DND-41 (cell line): ENCODE data around the gene TP63.

Experiments used
- ATAC-seq: fragments of 200-7000 bp; cut with Tn5 transposase; 3 replicates; pipeline ENCODE4 v1.9.1; 2021; ENCODE audit warnings: low read depth; ENCODE audit not compliant: insufficient read depth
- DNase-seq: peaks from one replicate; pipeline ENCODE4 v3.0.0-alpha.2; 2020
- H2AFZ ChIP-seq: 2 replicates; pipeline ENCODE4 v1.6.0; 2012; ENCODE audit warnings: low read depth, low read length
- H3K27ac ChIP-seq: 2 replicates; pipeline ENCODE4 v1.5.1; 2012; ENCODE audit warnings: low read length, inconsistent platforms
- H3K27me3 ChIP-seq: fragments of 200-600 bp; sonication (generic); 2 replicates; pipeline ENCODE4 v1.6.0; 2012; ENCODE audit warnings: low read length, mild to moderate bottlenecking, inconsistent platforms; ENCODE audit not compliant: insufficient read depth, poor library complexity
- H3K36me3 ChIP-seq: 2 replicates; pipeline ENCODE4 v1.5.1; 2012; ENCODE audit warnings: low read length, inconsistent platforms; ENCODE audit not compliant: insufficient read depth
- H3K4me1 ChIP-seq: 2 replicates; pipeline ENCODE4 v1.5.1; 2012; ENCODE audit warnings: mild to moderate bottlenecking, low read length; ENCODE audit not compliant: insufficient read depth
- H3K4me2 ChIP-seq: 2 replicates; pipeline ENCODE4 v1.6.0; 2012; ENCODE audit warnings: mild to moderate bottlenecking, moderate library complexity, low read length, inconsistent platforms; ENCODE audit not compliant: insufficient read depth
- H3K4me3 ChIP-seq, 2 experiments: fragments of 200-600 bp in 1 of 2; shearing (Covaris generic) in 1 of 2; 2 replicates each; pipeline ENCODE4 v1.5.1; 2012 to 2016; ENCODE audit warnings: inconsistent platforms in 2 of 2, low read length in 2 of 2, mild to moderate bottlenecking in 2 of 2, low read depth in 1 of 2, moderate library complexity in 1 of 2
- H3K79me2 ChIP-seq: 2 replicates; pipeline ENCODE4 v1.6.0; 2012; ENCODE audit warnings: low read length, inconsistent platforms; ENCODE audit not compliant: insufficient read depth
- H3K9ac ChIP-seq: 2 replicates; pipeline ENCODE4 v1.6.0; 2012; ENCODE audit warnings: low read depth, mild to moderate bottlenecking, inconsistent platforms, low read length, moderate library complexity
- H3K9me3 ChIP-seq: 2 replicates; pipeline ENCODE4 v1.5.1; 2012; ENCODE audit warnings: low read length, moderate library complexity, mild to moderate bottlenecking, inconsistent platforms; ENCODE audit not compliant: insufficient read depth, severe bottlenecking
- H4K20me1 ChIP-seq: 2 replicates; pipeline ENCODE4 v1.6.0; 2012; ENCODE audit warnings: low read length; ENCODE audit not compliant: insufficient read depth
- EZH2 ChIP-seq: IDR thresholded peaks from 3 replicates; pipeline ENCODE4 v1.6.1; 2012; ENCODE audit warnings: borderline replicate concordance, low read depth, mild to moderate bottlenecking, moderate library complexity, low read length, inconsistent platforms; ENCODE audit not compliant: severe bottlenecking
- TF ChIP-seq, protein P1 (sequence below): IDR thresholded peaks from 2 replicates; pipeline ENCODE4 v1.5.1; 2012; ENCODE audit warnings: borderline replicate concordance, low read length, moderate library complexity, mild to moderate bottlenecking; ENCODE audit not compliant: poor library complexity, severe bottlenecking; ENCODE audit errors: extremely low read depth

The TP63 gene

DNA sequence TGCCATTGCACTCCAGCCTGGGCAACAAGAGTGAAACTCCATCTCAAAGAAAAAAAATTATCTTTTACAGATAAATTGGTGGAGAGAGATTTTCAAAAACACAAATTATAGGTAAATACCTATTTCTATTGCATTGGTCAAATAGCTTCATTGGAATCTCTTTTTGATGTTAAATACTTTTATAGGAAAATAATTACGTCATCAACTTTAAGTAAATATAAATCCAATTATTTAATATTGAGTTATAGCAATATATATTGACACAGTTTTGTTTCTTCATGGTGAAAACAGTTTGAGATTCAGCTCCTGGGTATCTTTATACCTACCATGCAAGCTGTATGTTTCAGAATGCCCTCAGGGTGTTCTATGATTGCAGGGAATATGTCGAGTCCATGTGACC is 172.1 kb downstream of the TP63 start:
- H3K4me2 ChIP-seq, result no peak overlapping the region
- no peaks in the 10 kb centered on the region for H4K20me1 ChIP-seq
- no peak for TF ChIP-seq EZH2
- TF ChIP-seq, protein P1, sequence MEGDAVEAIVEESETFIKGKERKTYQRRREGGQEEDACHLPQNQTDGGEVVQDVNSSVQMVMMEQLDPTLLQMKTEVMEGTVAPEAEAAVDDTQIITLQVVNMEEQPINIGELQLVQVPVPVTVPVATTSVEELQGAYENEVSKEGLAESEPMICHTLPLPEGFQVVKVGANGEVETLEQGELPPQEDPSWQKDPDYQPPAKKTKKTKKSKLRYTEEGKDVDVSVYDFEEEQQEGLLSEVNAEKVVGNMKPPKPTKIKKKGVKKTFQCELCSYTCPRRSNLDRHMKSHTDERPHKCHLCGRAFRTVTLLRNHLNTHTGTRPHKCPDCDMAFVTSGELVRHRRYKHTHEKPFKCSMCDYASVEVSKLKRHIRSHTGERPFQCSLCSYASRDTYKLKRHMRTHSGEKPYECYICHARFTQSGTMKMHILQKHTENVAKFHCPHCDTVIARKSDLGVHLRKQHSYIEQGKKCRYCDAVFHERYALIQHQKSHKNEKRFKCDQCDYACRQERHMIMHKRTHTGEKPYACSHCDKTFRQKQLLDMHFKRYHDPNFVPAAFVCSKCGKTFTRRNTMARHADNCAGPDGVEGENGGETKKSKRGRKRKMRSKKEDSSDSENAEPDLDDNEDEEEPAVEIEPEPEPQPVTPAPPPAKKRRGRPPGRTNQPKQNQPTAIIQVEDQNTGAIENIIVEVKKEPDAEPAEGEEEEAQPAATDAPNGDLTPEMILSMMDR, result no peak
- no peak overlapping the region for H3K9ac ChIP-seq
- H3K27me3 ChIP-seq, result no peaks in the 10 kb centered on the region
- no peaks in the 10 kb centered on the region for H3K79me2 ChIP-seq
- no peak overlapping the region for H3K27ac ChIP-seq
- no peaks in the 10 kb centered on the region for H3K9me3 ChIP-seq
- ATAC-seq (no peak), DNase-seq (no peak)
- H3K36me3 ChIP-seq, result no peaks in the 10 kb centered on the region
- H3K4me1 ChIP-seq, result no peaks in the 10 kb centered on the region
- H3K4me3 ChIP-seq, result no peak overlapping the region
- no peak overlapping the region for H2AFZ ChIP-seq

DNA sequence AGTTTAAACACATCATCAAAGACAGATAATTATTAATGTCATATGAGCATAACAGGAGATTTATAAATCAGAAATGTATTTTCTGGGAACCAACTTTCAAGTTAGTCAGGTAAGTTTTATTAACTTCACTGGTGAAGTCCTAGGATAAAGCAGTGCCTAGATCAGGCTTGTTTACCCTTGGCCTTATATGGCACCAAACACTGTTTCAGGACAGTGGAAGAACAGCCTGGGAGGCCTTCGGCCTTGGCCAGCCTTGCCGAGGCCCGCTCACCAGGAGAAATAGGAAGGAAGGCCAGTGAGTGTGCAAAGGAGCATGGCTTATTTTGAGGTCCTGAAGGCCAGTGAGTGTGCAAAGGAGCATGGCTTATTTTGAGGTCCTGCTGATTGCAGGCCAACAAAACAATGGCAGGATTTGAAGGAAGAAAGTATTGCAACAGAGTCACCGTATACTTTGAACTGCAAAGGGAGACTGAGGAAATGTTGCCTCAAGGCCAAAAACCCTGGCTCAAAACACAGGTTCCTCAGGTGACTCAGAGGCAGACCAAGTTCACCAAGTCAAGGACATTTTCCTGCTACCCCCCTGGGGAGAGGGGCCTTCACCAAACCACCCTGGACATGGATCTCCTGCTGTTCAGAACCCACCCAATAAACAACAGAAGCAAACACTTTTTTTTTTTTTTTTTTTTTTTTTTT is 174.3 kb downstream of the TP63 start:
- Histone ChIP-seq H2AFZ (no peak overlapping the region), H3K27ac (no peak overlapping the region), H3K9ac (no peak overlapping the region), H3K9me3 (no peaks in the 10 kb centered on the region), H4K20me1 (no peaks in the 10 kb centered on the region), H3K4me1 (no peaks in the 10 kb centered on the region), H3K27me3 (no peaks in the 10 kb centered on the region), H3K79me2 (no peaks in the 10 kb centered on the region), H3K4me2 (no peak overlapping the region), H3K4me3 (no peak overlapping the region), H3K36me3 (no peaks in the 10 kb centered on the region)
- ATAC-seq (no peak), DNase-seq (no peak)
- TF ChIP-seq, protein P1, result no peak
- no peak for TF ChIP-seq EZH2

DNA sequence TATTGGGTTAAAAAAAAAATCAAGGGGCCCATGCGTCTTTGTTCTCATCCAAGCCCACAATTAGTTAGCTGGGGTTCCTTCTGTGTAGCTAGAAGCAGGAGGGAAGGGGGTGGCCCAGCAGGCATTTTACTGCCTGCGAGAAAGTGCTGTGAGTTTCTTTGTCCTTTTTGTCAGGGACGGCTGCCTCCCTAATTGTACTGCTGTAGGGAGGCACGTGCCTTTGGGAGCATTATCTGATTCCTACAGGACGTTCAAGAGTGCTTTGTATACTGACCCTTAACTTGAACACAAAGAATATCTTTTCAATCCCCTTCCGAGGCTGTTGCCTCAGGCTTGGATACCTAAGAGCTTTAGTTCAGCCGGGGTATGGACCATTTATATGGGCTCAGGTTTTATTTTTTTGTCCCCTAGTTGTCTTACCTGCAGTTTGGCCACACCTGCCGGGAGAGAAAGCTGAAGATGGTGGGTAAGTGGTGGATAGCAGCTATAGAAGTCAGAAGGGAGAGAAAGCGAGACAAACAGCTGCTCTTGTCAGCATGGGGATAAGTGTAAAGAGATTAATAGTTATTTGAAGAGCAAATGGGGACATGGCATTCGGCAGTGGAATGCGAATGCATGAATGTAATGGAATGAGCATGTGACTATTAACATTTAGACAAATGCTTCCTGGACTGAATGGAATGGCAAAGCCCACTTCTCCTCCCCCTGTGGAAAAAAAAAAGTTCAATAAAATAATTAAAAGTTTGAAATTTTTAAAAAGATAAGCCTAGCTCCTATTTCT is 175.2 kb downstream of the TP63 start:
- no peak for TF ChIP-seq EZH2
- TF ChIP-seq, protein P1, result no peak
- no peak overlapping the region for H3K4me3 ChIP-seq
- ATAC-seq, result no peak
- no peak overlapping the region for H3K9ac ChIP-seq
- no peaks in the 10 kb centered on the region for H3K27me3 ChIP-seq
- no peaks in the 10 kb centered on the region for H3K4me1 ChIP-seq
- no peaks in the 10 kb centered on the region for H3K79me2 ChIP-seq
- no peak for DNase-seq
- H3K27ac ChIP-seq, result no peak overlapping the region
- no peaks in the 10 kb centered on the region for H4K20me1 ChIP-seq
- no peak overlapping the region for H2AFZ ChIP-seq
- no peaks in the 10 kb centered on the region for H3K9me3 ChIP-seq
- H3K36me3 ChIP-seq, result no peaks in the 10 kb centered on the region
- H3K4me2 ChIP-seq, result no peak overlapping the region
